HCEC 1CT (cell line): ENCODE results near the gene ORC3.
A peak's percentile ranks its signal among the peaks of the same experiment; 100 is the strongest.
"Not testable (repeated sequence)": the region's sequence is repeated elsewhere in the genome, so short reads cannot be mapped to it uniquely, and the experiment has no call there.

ENCODE experiments used
- DNase-seq: peaks from one replicate; pipeline ENCODE4 v3.0.0-alpha.2; 2017

ORC3 gene

DNA sequence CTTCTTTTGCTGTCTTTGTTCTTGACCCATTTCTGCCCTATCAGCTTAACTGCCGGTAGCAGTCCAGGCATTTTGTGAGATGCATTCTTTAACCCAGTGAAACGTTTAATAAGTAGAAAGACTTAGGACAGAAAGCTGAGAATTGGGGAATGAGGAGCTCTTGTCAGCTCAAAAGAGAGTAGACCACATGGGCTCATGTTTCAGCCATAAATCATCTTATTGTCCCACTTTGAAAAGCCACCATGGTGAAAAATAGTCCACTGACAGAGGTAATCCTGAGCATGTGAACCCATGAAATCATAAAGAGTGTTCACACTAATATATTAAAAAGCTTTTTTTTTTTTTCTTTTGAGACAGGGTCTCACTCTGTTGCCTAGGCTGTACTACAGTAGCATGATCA lies 16.3 kb downstream of the ORC3 start:
- no peak for DNase-seq

DNA sequence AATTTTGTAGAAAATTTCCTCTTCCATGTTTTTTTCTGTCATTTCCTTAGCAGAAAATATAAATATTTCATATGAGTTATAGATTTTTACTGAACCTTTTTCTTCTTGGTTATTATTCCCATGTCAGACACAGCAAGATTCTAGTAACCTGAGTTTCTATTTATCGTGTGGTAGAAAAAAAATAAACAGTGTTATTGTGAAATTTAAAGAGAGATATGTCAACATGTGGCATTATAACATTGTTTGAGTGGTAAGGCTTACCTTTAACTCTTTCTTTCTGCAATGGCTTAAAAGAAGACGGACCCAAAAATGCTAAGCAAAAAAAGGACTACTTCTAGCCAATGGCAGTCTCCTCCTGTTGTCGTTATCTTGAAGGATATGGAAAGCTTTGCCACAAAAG lies 18.9 kb downstream of the ORC3 start:
- no peak for DNase-seq

DNA sequence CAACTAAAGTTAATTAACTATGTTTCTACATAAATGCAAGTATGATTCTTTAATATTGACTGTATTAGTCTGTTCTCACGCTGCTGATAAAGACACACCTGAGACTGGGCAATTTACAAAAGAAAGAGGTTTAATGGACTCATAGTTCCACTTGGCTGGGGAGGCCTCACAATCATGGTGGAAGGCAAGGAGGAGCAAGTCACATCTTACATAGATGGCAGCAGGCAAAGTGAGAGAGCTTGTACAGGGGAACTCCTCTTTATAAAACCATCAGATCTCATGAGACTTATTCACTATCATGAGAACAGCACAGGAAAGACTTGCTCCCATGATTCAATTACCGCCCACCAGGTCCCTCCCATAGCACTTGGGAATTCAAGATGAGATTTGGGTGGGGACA lies 23.1 kb downstream of the ORC3 start:
- not testable (repeated sequence) for DNase-seq

DNA sequence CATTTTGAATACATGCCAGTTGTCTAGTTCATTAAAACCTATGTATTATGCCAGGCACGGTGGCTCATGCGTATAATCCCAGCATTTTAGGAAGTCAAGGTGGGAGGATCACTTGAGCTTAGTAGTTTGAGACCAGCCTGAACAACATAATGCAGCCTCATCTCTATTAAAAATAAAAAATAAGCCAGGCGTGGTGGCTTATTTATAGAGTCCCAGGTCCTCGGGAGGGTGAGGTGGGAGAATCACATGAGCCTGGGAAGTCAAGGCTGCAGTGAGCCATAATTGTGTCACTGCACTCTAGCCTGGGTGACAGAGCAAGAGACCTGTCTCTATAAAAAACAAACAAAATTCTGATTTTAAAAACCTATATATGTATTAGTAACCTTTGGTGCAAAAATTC lies 27.5 kb downstream of the ORC3 start:
- DNase-seq: no peak

DNA sequence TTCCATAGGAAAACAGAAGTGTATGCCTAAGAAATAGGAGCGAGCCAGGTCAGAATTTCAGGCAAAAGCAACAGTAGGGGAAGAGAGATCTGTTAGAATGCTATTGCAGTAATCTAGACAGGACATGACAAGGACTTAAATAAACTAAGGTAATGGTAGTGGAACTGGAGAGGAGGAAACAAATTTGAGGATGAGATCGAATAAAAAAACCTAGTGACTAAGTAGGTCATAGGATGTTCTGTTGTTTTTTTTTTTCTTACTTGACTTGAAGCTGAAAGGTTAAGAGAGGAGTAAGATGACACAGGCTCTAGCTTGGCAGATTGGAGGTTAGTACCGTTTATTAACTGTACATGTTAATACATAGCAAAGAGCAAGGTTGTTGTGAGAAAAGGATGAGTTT lies 28.6 kb downstream of the ORC3 start:
- DNase-seq: no peak

DNA sequence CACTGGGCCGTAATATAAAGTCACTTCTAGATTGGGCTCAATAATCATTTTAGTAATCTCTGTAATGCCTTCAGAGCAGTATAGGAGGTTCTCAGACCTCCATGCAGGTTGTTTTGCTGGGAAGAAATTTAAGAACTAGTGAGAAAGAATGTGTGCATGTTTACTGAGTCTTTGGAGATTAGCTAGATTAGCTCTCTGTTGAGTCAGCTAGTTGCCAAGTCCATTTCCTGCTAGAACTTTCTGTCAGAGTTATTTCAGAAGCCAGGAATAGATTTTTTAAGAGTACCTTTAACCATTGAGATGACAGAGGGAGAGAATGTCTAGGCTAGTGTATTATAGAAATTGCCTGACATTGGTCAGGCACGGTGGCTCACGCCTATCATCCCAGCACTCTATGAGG lies 33.3 kb downstream of the ORC3 start:
- peak; percentile 4 for DNase-seq

DNA sequence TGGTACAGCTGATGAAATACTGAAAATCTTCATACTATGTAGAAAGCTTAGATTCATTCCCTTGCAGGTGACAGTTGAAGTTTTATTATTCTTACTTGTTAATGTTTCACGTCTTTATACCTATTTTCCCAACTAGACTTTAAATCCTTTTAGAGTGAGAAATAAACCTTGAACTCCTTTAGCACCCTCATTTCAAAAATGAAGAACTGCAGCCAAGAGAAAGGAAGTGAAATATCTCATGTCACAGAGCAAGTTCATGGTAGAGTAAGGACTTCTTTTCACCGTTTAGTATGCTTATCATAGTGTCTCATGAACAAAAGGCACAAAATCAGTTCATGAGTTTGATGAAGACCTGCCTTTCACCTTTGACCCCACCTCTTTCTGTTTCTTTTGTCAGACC lies 38.5 kb downstream of the ORC3 start:
- DNase-seq: no peak

DNA sequence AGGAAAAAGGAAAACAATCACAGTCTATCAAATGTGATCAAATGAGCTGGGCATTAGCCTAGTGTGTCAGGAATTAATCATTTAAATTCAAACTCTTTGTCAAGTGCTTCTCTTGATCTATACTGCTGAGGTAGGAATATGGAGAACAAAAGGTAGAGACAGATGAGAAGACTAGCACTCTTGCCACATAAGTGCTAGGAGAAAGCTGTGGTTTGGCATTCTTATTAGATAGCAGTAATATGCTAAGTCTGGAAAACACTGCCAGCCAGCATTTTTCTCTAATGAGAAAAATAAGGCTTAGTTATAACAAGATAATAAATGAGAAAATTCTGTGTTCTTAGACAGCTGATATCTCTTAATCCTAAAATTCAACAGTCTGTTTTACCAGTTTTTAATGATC lies 38.9 kb downstream of the ORC3 start:
- DNase-seq: peak; percentile 30

DNA sequence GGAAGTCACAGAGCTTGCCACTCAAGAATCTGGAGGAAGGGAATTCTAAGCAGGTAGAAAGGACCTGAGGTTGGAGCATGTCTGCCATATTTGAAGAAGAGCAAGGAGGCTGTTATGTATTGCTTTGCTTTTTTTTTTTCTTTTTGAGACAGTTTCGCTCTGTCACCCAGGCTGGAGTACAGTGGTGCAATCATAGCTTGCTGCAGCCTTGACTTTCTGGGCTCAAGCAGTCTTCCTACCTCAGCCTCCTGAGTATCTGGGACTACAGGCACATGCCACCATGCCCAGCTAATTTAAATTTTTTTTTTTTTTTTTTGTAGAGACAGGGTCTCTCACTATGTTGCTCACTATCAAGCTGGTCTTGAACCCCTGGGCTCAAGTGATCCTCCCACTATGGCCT lies 40.8 kb downstream of the ORC3 start:
- DNase-seq: no peak

DNA sequence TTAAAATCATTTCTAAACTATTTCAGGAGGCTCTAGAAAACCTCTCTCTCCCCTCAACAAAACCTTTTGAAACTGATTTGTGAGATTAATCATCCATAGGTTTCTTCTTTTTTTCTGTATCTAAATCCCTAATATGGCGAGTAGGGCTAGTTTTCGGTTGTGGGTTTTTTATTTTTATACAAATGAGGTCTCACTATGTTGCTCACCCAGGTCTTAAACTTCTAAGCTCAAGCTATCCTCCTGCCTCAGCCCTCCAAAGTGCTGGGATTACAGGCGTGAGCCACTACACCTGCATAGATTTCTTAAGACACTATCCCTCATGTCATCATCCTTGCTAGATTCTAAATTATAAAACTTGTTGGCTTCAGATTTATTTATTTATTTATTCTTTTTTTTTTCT lies 43.9 kb downstream of the ORC3 start:
- no peak for DNase-seq

DNA sequence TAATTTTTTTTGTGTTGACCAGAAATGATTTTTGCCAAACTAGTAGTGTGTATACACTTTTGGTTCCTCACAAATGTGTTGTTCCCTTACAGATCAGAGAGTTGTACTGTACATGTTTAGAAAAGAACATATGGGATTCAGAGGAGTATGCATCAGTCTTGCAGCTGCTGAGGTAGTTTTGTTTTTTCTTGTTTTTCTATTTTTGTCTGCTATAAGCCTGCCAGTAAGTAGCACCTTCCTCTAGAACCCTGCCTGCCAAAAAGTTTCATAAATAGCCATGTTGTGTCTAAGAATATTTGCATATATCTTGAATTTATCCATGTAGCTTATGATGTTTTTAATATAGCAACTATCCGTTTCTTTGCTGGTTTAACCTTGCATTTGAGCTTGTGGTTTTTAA lies 46.4 kb downstream of the ORC3 start:
- no peak for DNase-seq

DNA sequence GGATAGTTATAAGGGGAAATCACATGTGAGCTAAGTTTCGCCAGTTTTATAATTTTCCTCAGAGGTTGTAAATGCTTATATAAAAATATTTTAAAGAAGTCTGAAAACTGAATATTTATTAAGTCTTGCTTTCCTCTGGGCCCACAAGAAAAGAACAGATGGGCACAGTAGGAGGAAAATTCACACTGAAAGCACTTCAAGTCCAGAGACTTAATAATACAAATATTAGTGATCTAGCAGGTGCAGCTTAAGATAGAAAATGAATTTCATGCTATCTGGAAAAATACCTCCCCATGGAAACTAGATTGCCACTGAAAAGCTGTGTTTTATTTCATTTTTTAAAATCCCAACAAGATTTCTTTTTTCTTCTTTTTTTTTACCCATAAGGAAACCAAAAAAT lies 47.2 kb downstream of the ORC3 start:
- DNase-seq: no peak

DNA sequence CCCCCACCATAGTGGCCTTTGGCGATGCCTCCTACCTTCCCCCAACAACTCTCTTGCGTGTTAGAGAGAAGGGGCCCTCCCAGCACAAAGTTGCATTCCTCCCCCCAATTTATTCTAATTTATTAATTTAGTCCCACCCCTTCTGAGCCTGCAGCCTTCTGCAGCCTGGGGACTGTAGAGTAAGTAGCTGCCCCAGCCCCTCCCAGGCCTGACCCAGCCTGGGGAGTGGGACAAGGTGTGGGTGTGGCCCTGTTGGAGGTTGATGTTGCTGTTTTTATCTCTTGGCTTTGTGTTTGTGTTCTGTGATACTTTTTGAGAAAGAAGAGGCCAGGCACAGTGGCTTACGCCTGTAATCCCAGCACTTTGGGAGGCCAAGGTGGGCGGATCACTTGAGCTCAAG lies 49.4 kb downstream of the ORC3 start:
- no peak for DNase-seq

DNA sequence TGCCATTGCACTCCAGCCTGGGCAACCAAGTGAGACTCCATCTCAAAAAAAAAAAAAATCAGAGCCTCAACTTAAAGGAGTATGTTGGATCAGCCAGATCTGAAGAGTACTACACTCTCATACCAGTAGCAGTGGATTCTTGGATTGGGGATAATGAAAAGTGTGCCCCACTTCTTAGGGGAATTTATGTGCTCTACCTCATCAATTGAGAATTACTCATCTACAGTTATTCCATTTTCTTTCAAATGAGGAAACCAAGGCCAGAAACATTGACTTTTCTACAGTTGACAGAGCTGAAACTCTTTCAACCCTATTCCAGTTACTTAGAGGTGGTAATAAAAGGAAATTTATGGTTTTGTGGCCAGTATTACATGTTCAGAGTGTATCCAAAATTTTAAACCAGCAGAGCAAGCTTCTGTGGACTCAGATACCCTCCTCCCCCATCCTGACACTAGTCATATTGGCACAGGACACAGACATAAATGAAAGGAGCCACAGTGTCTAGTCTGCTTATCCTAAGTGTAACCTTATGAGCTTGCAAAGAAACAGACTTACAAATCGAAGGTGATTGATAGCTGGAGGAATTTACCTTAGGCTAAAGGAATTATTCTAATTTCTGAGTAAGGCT lies 51.2 kb downstream of the ORC3 start:
- no peak for DNase-seq

DNA sequence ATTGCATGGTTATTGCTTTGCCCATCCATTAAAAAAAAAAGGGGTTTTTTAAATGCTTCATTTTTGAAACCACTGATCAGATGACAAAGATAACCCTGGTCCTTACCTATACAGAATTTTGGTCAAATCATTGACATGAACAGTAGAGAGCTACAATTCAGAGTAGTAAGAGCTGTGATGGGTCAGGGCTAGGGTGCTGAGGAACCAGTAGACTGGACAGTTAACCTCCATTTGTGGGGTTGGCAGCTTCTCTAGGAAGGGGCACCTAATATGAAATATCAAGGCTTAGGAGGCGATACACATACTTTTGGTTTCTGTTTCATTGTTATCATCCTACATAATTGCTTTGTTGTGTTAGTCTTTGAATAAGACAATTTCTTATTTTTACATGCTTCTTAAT lies 55.1 kb downstream of the ORC3 start:
- DNase-seq: no peak

DNA sequence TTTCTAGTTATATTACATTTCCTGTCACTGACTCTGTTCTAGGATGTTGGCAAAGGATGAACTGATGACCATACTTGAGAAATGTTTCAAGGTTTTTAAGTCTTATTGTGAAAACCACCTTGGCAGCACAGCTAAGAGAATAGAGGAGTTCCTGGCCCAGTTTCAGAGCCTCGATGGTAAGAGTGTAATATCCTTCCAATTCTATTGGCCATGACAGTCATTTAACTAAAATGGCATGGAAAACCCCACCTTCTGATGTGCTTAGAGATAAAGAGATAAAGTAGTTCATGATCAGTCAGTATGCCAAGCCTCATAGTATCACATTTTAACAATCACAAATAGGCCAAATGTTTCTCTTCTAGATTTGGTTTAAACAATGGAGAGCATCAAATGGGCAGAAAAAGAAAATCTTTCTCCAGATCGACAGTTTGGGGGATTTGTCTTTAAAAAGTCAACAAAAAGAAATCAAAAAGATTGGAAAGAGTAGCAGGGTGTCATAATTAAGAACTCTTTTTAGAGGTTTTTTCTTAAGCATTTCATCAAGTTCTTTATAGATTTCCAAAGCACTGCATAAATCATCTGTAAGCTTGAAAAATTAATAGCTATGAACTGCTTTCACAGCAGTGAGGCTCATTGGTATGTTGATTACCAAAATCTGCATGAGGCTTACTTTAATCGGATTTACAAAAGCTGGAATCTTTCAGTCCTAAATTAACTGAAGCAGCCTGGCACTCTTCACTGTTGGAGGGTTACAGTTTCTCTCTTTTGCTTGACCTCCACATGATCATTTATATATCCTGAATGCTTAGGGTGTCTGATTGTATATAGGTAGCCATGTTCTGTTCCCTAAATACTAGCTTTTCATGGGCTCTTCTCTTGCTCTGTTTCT lies 63.4 kb downstream of the ORC3 start:
- DNase-seq: no peak

DNA sequence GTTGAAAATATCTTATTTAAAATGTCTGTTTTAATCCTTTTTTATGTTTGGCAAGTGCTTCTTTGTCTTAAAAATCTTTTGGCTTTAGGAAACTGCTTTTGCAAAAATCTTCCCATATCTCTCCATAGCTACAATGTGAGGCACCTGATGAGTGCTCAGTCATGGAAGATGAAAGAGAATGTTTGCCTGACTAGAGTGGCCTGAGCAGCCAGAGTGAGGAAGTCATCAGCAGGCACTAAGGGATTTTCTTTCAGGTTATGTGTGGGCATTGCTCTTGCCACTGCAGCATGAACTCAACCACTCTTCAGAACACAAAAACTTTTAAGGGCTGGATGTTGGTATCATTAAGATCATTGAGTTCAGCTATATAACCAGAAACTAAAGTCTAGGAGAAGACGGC lies 64.2 kb downstream of the ORC3 start:
- no peak for DNase-seq

DNA sequence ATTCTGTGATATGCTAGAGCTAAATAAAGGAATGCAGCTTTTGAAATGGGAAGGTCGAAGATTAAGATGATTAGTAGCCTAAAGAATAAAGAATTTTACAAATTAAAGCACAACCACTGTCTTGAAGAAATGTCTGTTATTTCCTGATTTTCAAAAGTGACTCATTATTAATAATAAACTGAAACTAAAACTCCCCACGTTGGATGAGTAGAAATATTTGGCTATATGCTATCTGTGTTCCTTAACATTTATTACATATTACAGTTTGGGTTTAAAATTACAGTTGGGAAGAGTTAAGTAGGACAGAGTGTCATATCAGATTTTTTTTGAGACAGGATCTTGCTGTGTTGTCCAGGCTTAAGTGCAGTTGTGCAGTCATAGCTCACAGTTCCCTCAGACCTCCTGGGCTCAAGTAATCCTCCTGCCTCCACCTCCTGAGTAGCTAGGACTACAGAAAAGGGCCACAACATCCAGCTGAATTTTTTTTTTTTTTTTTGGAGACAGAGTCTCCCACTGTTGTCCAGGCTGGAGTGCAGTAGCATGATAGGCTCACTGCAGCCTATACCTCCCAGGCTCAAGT lies 65.0 kb downstream of the ORC3 start:
- DNase-seq: peak; percentile 26

DNA sequence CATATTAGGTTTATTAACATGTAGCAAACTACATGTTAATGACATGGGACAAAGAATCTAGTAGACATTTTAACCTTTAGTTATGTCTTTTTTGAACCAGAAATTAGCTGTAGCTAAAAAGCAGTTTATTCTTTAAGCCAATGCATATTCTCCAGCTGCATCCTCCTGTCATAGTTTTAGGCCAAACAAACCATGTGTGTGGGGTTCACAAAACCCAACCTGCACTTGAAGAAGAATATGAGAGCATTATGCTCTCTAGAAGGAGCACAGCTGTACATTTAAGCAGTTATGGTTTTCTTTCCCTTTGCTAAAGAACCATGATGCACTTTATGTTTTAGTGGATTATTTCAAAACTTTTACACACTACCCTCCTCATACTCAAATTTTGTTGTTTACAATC lies 65.9 kb downstream of the ORC3 start:
- DNase-seq: no peak

DNA sequence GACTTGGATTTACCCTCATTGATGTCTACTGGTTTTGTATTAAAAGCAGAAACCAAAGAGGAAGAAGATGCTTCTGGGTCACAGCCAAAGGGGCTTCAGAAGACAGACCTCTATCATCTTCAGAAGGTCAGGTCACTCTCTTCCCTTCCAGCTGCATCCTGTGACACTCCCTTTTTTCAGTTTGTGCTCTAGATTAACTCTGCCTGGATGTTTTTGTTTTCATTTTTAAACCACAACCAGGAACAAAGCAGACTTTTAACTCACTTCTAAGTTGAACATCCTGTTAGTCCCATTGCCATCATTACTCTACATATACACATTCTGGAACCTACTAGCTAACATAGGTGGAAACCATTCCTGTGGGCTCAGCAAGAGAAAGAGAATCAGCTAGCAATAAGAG lies 66.9 kb downstream of the ORC3 start:
- no peak for DNase-seq

DNA sequence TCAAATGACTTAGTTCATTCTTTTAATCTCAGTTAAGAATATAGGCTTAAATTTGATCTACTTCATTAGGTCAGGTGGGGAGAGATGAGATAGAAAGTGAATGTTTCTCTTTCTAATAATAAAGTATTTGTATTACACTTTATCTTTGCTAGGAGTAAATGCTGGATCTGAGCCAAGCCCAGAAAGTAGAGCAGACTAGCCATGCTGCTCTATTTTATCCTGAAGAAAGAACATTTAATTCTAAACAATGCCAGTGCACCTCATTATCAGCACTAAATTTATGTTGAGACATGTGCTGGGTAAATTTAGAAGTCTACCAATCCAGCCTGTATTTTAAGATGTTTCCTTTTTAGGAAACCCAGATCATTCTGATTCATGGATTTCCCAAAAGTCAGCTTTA lies 68.6 kb downstream of the ORC3 start:
- DNase-seq: no peak

DNA sequence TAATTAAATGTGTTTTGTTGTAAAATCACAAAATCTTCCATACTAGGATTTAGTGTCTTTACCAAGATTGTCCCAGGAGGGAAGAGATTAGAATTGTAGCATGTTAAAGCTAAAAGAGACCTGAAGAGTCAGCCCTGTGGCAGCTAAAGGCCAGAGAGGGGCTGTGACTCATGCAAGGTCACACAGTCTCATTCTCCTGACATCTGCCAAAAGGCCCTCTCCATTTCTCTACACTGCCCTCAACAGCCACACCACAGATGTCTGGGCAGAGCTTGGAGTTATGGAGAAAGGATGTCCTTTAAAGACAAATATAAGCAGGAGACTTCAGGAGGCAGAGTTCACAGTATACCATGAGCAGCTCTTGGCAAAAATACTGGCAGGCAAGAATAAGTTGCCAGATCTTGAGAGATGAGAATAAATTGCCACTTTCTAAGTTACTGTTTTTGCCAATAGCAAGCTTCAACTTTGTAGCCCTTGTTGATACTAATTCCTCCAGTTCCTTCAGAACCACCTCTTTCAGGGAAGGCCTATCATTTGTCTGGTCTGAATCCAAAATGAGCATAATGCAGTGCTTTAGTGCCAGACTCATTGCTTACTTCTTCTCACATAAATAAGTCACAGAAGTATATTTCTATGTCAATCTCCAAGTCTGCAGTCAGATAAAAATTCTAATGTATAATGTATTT lies 70.4 kb downstream of the ORC3 start:
- peak; percentile 92 for DNase-seq

DNA sequence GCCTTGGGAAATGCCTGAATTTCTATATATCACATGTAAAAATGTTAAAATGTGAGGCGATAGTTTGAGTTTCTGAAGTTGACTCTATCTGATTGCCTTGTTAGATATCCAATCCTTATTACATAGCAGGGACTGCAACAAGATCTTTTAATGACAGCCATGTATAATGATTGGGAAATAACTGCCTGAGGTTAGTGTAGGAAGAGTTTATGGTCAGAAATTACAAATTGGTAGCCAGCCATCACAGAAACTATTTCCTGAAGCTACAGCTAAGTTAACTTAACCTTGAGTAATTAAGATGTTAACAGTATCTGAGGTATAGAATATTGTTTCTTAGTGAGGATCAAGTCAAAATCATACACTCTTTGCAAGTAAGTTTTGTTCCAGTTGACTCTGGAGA lies 71.1 kb downstream of the ORC3 start:
- DNase-seq: peak; percentile 54

DNA sequence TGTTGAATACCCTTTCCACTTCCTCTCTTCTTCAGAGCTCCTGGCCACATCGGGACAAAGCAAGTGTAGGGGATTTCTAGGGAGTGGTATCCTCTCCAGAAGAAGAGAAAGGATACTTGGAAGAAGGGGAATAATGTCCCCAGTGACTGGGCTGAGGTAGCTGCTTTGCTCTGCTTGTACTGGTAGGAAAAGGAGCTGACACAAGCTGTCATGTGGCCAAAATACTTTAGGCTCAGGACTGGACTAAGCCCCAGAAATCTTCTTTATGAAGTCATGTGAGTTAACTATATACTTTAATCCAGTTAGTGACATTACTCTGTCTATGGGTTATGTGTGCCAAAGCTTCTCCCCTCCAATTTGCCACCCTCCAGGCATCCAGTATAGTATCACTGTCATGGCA lies 71.6 kb downstream of the ORC3 start:
- no peak for DNase-seq
